Breast epithelium (tissue), 4 donors: Measurements from ENCODE around the gene PRPH2. TPM values are rescaled to one million over a fixed set of nuclear protein-coding genes. Genes with fewer than 3 reads are reported as not detected.

ENCODE experiments used
- DNase-seq, 2 donors: peaks; one replicate each; pipeline ENCODE4 v3.0.0-alpha.2; 2019; ENCODE audit warnings: low spot score in 2 of 2
- H3K27ac ChIP-seq, 2 donors: fragments of 200-600 bp; sonication (generic) in 1 of 2; one replicate each; pipeline ENCODE4 v1.5.1; 2016 to 2019; ENCODE audit warnings: mild to moderate bottlenecking in 1 of 2
- H3K27me3 ChIP-seq, 2 donors: fragments of 200-600 bp; sonication (generic) in 1 of 2; one replicate each; pipeline versions ENCODE4 v1.5.1 to v1.6.0; 2017 to 2019; ENCODE audit warnings: control low read depth in 1 of 2, mild to moderate bottlenecking in 1 of 2
- H3K36me3 ChIP-seq: fragments of 200-600 bp; one replicate; pipeline ENCODE4 v1.5.1; 2019
- H3K4me1 ChIP-seq, 2 donors: fragments of 200-600 bp; sonication (generic); one replicate each; pipeline ENCODE4 v1.5.1; 2016 to 2019; ENCODE audit warnings: control low read depth in 1 of 2
- H3K4me3 ChIP-seq, 3 donors: fragments of 200-600 bp; sonication (generic); 1 replicate in 2 of 3; 2 replicates in 1 of 3; pipeline ENCODE4 v1.5.1; 2016 to 2019; ENCODE audit warnings: mild to moderate bottlenecking in 3 of 3, moderate library complexity in 2 of 3
- H3K9me3 ChIP-seq, 2 donors: fragments of 200-600 bp; sonication (generic) in 1 of 2; one replicate each; pipeline ENCODE4 v1.5.1; 2016 to 2019; ENCODE audit warnings: control low read depth in 1 of 2
- CTCF ChIP-seq, 3 donors: fragments of 450-650 bp; IDR thresholded peaks; one replicate each; pipeline ENCODE4 v1.5.1; 2016 to 2017; ENCODE audit warnings: antibody characterized with exemption in 3 of 3, mild to moderate bottlenecking in 3 of 3, moderate library complexity in 3 of 3
- POLR2A ChIP-seq: fragments of 450-650 bp; IDR thresholded peaks from one replicate; pipeline ENCODE4 v1.6.1; 2016; ENCODE audit warnings: antibody characterized with exemption, mild to moderate bottlenecking, moderate library complexity
- POLR2AphosphoS5 ChIP-seq, 3 donors: sonication (generic); formaldehyde crosslinking; IDR thresholded peaks; one replicate each; pipeline ENCODE4 v1.6.1; 2017; ENCODE audit warnings: antibody characterized with exemption in 3 of 3
- intact Hi-C: fragments of 100-400 bp; cut with DNase I; formaldehyde crosslinking; loops from one replicate; pipeline ENCODE4 v1.15.1; 2023; ENCODE audit warnings: low total_unique reads
- total RNA-seq, 3 donors: library from RNA; depleted of rRNA; stranded (reverse); fragments of >200 nt; gene quantifications; one replicate each; pipeline ENCODE4 v1.1.0, GENCODE V29; 2016

PRPH2 gene
- total RNA-seq, 3 donors from 2014 or later, result 0.32 to 0.59 TPM; not detected in 1

GRCh38 chr6:42758756-42759430 is 36.5 kb upstream of the PRPH2 start:
- no peak overlapping the region for H3K27ac ChIP-seq
- H3K27me3 ChIP-seq, result no peaks in the 10 kb centered on the region
- H3K36me3 ChIP-seq, result no peaks in the 10 kb centered on the region
- DNase-seq, result no peak
- intact Hi-C loops, result no loop called here
- H3K9me3 ChIP-seq, result no peaks in the 10 kb centered on the region
- H3K4me1 ChIP-seq, result no peaks in the 10 kb centered on the region
- TF ChIP-seq CTCF (IDR thresholded peaks at IDR 0.05) (no peak), POLR2A (no peak), POLR2AphosphoS5 (IDR thresholded peaks at IDR 0.05) (no peak)
- no peak overlapping the region for H3K4me3 ChIP-seq

- H3K4me1 ChIP-seq, result no peaks in the 10 kb centered on the region
- H3K4me3 ChIP-seq, result no peak overlapping the region
- H3K36me3 ChIP-seq, result no peaks in the 10 kb centered on the region
- TF ChIP-seq POLR2AphosphoS5 (IDR thresholded peaks at IDR 0.05) (no peak), CTCF (IDR thresholded peaks at IDR 0.05) (no peak), POLR2A (no peak)
- no peak overlapping the region for H3K27ac ChIP-seq
- H3K9me3 ChIP-seq, result no peaks in the 10 kb centered on the region
- no peaks in the 10 kb centered on the region for H3K27me3 ChIP-seq
- intact Hi-C loops, result no loop called here
- no peak for DNase-seq
These were observed 34.3 kb upstream of the PRPH2 start for GRCh38 chr6:42756722-42757121.

GRCh38 chr6:42754759-42755158 is 32.4 kb upstream of the PRPH2 start:
- intact Hi-C loops, result no loop called here

GRCh38 chr6:42751055-42751454 is 28.7 kb upstream of the PRPH2 start:
- H3K27me3 ChIP-seq, result no peaks in the 10 kb centered on the region
- no peak overlapping the region for H3K4me3 ChIP-seq
- TF ChIP-seq POLR2AphosphoS5 (IDR thresholded peaks at IDR 0.05) (no peak), CTCF (IDR thresholded peaks at IDR 0.05) (no peak), POLR2A (no peak)
- DNase-seq, result no peak
- H3K36me3 ChIP-seq, result no peaks in the 10 kb centered on the region
- no peaks in the 10 kb centered on the region for H3K9me3 ChIP-seq
- peaks cover 0 to 5% of the 10 kb centered on the region in 2 donors for H3K4me1 ChIP-seq
- intact Hi-C loops, result no loop called here
- no peak overlapping the region for H3K27ac ChIP-seq

More at GRCh38 chr6:42754759-42755158, 32.4 kb upstream of the PRPH2 start:
- no peak for DNase-seq
- Histone ChIP-seq H3K27me3 (no peaks in the 10 kb centered on the region), H3K9me3 (no peaks in the 10 kb centered on the region), H3K27ac (no peak overlapping the region), H3K4me1 (no peaks in the 10 kb centered on the region), H3K36me3 (no peaks in the 10 kb centered on the region), H3K4me3 (no peak overlapping the region)
- no peak for TF ChIP-seq CTCF (IDR thresholded peaks at IDR 0.05)
- TF ChIP-seq POLR2AphosphoS5 (IDR thresholded peaks at IDR 0.05), result no peak
- TF ChIP-seq POLR2A, result no peak

- peak overlapping the region; percentile 30 to 43 for H3K27ac ChIP-seq
- H3K36me3 ChIP-seq, result no peaks in the 10 kb centered on the region
- intact Hi-C loops, result loop anchor here (5.0 kb wide), 1 partner anchor 34 kb away; the partner anchor contains the start of gene BICRAL
- peaks cover 5 to 10% of the 10 kb centered on the region in 2 donors for H3K4me1 ChIP-seq
- TF ChIP-seq CTCF (IDR thresholded peaks at IDR 0.05), result no peak
- TF ChIP-seq POLR2A, result no peak
- TF ChIP-seq POLR2AphosphoS5 (IDR thresholded peaks at IDR 0.05), result no peak
- DNase-seq, result no peak
- H3K9me3 ChIP-seq, result no peaks in the 10 kb centered on the region
- peak overlapping the region in 2 of 3 donors; percentile 16 to 61 for H3K4me3 ChIP-seq
- no peaks in the 10 kb centered on the region for H3K27me3 ChIP-seq
These were observed 26.0 kb upstream of the PRPH2 start for GRCh38 chr6:42748203-42748898.
